ENCODE measurements around the gene WEE1. TPM values are rescaled to one million over a fixed set of nuclear protein-coding genes. Genes with fewer than 3 reads are reported as not detected.

WEE1 gene
- total RNA-seq, 1 experiment from 2014 or later = 34.5 TPM

DNA sequence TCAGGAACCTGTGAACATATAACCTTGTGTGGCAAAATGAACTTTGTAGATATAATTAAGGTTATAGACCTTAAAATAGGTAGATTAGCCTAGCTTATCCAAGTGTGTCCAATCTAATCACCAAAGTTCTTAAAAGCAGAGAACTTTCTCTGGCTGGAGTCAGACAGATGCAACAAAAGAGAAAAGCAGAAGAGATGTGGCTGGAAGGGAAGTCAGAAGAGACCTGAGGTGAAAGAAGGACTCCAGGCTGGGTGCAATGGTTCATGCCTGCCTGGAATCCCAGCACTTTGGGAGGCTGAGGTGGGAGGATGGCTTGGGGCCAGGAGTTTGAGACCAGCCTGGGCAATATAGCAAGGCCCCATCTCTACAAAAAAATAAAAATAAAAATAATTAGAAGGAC, 51.0 kb downstream of the WEE1 start:
- ChIA-PET CTCF (interaction anchor here (1.9 kb wide), 1 partner anchor 11 kb away, joined by 4 read pairs; no protein-coding TSS in a partner anchor), POLR2A (interaction anchor here (0.5 kb wide), 1 partner anchor 162 kb away, joined by 3 read pairs; no protein-coding TSS in a partner anchor)
- Mint-ChIP-seq H3K4me3 (ENCODE audit: unreplicated experiment) (no peak overlapping the region), H3K27ac (ENCODE audit: low read depth, unreplicated experiment) (no peak overlapping the region), H3K4me1 (ENCODE audit: insufficient read depth, unreplicated experiment) (peaks cover 7% of the 10 kb centered on the region), H3K36me3 (ENCODE audit: insufficient read depth, unreplicated experiment) (peaks cover 5% of the 10 kb centered on the region), H3K9me3 (ENCODE audit: unreplicated experiment) (no peaks in the 10 kb centered on the region), H3K27me3 (ENCODE audit: insufficient read depth, unreplicated experiment) (no peaks in the 10 kb centered on the region)
- DNase-seq (ENCODE audit: unreplicated experiment) = no peak
- intact Hi-C loops (cut with micrococcal nuclease) = no loop called here
- no TSS peak for BruUV-seq (replicated peaks)
- TF ChIP-seq CTCF (IDR thresholded peaks at IDR 0.05; ENCODE audit: unreplicated experiment) = no peak

DNA sequence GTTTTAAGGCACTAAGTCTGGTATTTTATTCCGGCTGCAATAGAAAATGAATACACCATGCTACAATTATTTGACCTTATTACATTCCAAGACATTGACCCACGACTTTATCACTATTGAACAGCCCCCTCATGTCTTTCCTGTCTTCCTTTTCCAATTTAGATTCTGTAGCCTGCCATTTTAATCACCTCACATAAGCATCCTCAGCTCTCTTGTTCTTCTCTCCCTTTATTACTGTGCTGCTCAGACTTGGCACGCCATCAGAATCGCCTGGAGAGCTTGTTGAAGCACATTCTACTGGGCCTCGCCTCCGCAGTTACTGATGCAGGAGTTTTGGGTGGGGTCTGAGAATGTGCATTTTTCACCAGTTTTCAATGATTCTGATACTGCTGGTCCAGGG, 51.7 kb downstream of the WEE1 start:
- Mint-ChIP-seq H3K9me3 (ENCODE audit: unreplicated experiment) (no peaks in the 10 kb centered on the region), H3K27me3 (ENCODE audit: insufficient read depth, unreplicated experiment) (no peaks in the 10 kb centered on the region), H3K27ac (ENCODE audit: low read depth, unreplicated experiment) (no peak overlapping the region), H3K36me3 (ENCODE audit: insufficient read depth, unreplicated experiment) (peaks cover 5% of the 10 kb centered on the region), H3K4me3 (ENCODE audit: unreplicated experiment) (no peak overlapping the region), H3K4me1 (ENCODE audit: insufficient read depth, unreplicated experiment) (peaks cover 7% of the 10 kb centered on the region)
- intact Hi-C loops (cut with micrococcal nuclease) = no loop called here
- no TSS peak for BruUV-seq (replicated peaks)
- TF ChIP-seq CTCF (IDR thresholded peaks at IDR 0.05; ENCODE audit: unreplicated experiment) = no peak
- no peak for DNase-seq (ENCODE audit: unreplicated experiment)
- ChIA-PET POLR2A (no interaction called here), CTCF (interaction anchor here (0.7 to 1.9 kb wide), 2 partner anchors 12 to 51 kb away, joined by 3 to 4 read pairs; no protein-coding TSS in a partner anchor)

GRCh38 chr11:9625728-9626127, 52.3 kb downstream of the WEE1 start:
- BruUV-seq (replicated peaks) = no TSS peak
- Mint-ChIP-seq H3K36me3 (ENCODE audit: insufficient read depth, unreplicated experiment) (peaks cover 5% of the 10 kb centered on the region), H3K4me3 (ENCODE audit: unreplicated experiment) (no peak overlapping the region), H3K27ac (ENCODE audit: low read depth, unreplicated experiment) (no peak overlapping the region), H3K4me1 (ENCODE audit: insufficient read depth, unreplicated experiment) (peaks cover 7% of the 10 kb centered on the region), H3K9me3 (ENCODE audit: unreplicated experiment) (no peaks in the 10 kb centered on the region), H3K27me3 (ENCODE audit: insufficient read depth, unreplicated experiment) (no peaks in the 10 kb centered on the region)
- TF ChIP-seq CTCF (IDR thresholded peaks at IDR 0.05; ENCODE audit: unreplicated experiment) = no peak
- CTCF ChIA-PET = interaction anchor here (0.7 to 1.9 kb wide), 2 partner anchors 13 to 50 kb away, joined by 3 to 4 read pairs; no protein-coding TSS in a partner anchor
- DNase-seq (ENCODE audit: unreplicated experiment) = no peak
- intact Hi-C loops (cut with micrococcal nuclease) = no loop called here
- POLR2A ChIA-PET = interaction anchor here (0.7 kb wide), 1 partner anchor 84 kb away, joined by 3 read pairs; no protein-coding TSS in a partner anchor

- CTCF ChIA-PET = interaction anchor here (0.6 to 0.8 kb wide), 2 partner anchors 9 to 128 kb away, joined by 3 read pairs; no protein-coding TSS in a partner anchor
These were observed 53.3 kb downstream of the WEE1 start for GRCh38 chr11:9626496-9627394.

More at GRCh38 chr11:9626496-9627394, 53.3 kb downstream of the WEE1 start:
- no peak for DNase-seq (ENCODE audit: unreplicated experiment)
- POLR2A ChIA-PET = interaction anchor here (0.7 kb wide), 1 partner anchor 83 kb away, joined by 3 read pairs; no protein-coding TSS in a partner anchor
- Mint-ChIP-seq H3K36me3 (ENCODE audit: insufficient read depth, unreplicated experiment) (peaks cover 5% of the 10 kb centered on the region), H3K27ac (ENCODE audit: low read depth, unreplicated experiment) (no peak overlapping the region), H3K27me3 (ENCODE audit: insufficient read depth, unreplicated experiment) (no peaks in the 10 kb centered on the region), H3K4me3 (ENCODE audit: unreplicated experiment) (no peak overlapping the region), H3K9me3 (ENCODE audit: unreplicated experiment) (no peaks in the 10 kb centered on the region), H3K4me1 (ENCODE audit: insufficient read depth, unreplicated experiment) (peaks cover 7% of the 10 kb centered on the region)
- intact Hi-C loops (cut with micrococcal nuclease) = no loop called here
- TF ChIP-seq CTCF (IDR thresholded peaks at IDR 0.05; ENCODE audit: unreplicated experiment) = no peak
- BruUV-seq (replicated peaks) = no TSS peak
